Mucosa of rectum (tissue), 2 donors: Measurements from ENCODE around the gene VILL.

Source experiments
- H3K27ac ChIP-seq, 2 donors: one replicate each; pipeline ENCODE4 v1.7.0; 2013; ENCODE audit warnings: inconsistent platforms in 2 of 2, low read depth in 2 of 2, low read length in 2 of 2
- H3K27me3 ChIP-seq, 2 donors: one replicate each; pipeline ENCODE4 v1.7.0; 2013; ENCODE audit warnings: low read length in 2 of 2; ENCODE audit not compliant: control insufficient read depth in 2 of 2, insufficient read depth in 2 of 2
- H3K36me3 ChIP-seq, 2 donors: one replicate each; pipeline ENCODE4 v1.7.0; 2013; ENCODE audit warnings: low read length in 2 of 2; ENCODE audit not compliant: control insufficient read depth in 2 of 2, insufficient read depth in 2 of 2
- H3K4me1 ChIP-seq, 2 donors: one replicate each; pipeline ENCODE4 v1.7.0; 2013; ENCODE audit warnings: low read length in 2 of 2, mild to moderate bottlenecking in 1 of 2; ENCODE audit not compliant: control insufficient read depth in 2 of 2, insufficient read depth in 2 of 2
- H3K4me3 ChIP-seq, 2 donors: one replicate each; pipeline ENCODE4 v1.7.0; 2013; ENCODE audit warnings: low read length in 2 of 2
- H3K9ac ChIP-seq, 2 donors: one replicate each; pipeline ENCODE4 v1.7.0; 2013; ENCODE audit warnings: low read length in 2 of 2, low read depth in 1 of 2, mild to moderate bottlenecking in 1 of 2
- H3K9me3 ChIP-seq, 2 donors: one replicate each; pipeline ENCODE4 v1.7.0; 2013; ENCODE audit warnings: low read length in 2 of 2; ENCODE audit not compliant: control insufficient read depth in 2 of 2
- donor health status: healthy.
- donor health status: Normal muscosa, but diverticular disease.

VILL gene

DNA sequence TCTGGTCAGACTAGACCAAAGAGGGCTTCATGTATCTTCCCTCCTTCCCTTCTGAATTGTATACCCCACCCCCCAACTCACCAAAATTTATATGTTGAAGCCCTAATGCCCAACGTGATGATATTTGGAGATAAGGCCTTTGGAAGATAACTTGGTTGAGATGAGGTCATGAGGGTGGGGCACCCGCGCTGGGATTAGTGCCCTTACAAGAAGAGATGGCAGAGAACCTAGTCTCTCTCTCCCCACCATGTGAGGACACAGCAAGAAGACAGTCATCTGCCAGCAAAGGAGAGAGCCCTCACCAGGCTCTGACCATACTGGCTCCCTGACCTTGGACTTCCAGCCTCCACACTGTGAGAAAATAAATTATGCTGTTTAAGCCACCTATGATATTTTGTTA is 25.4 kb downstream of the VILL start:
- Histone ChIP-seq H3K27ac (peak overlapping the region; percentile 80 to 87), H3K9ac (peak overlapping the region; percentile 35 to 49), H3K4me3 (no peak overlapping the region), H3K9me3 (no peaks in the 10 kb centered on the region), H3K27me3 (no peaks in the 10 kb centered on the region), H3K36me3 (peaks cover 44 to 49% of the 10 kb centered on the region in 2 donors), H3K4me1 (peaks cover 10 to 24% of the 10 kb centered on the region in 2 donors)

DNA sequence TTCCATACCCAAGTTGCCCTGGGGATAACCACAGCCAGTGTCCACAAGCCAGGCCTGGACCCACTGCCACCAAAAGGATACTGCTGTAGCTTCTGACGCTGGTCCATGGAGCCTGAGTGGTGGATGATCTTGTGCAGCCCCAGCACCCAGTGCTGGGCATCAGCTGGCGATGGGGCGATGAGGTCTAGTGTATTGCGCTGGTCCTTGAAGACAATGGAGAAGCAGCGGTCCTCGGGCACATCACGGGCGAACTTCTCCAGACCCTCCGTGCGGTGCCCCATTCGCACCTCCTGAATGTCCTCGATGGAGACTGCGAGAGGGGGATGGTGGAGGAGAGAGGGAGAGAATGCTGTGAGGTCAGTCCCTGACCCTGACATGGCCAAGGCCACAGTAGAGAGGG is 25.8 kb downstream of the VILL start:
- peaks cover 43 to 44% of the 10 kb centered on the region in 2 donors for H3K36me3 ChIP-seq
- peaks cover 10 to 24% of the 10 kb centered on the region in 2 donors for H3K4me1 ChIP-seq
- peak overlapping the region; percentile 0 to 80 for H3K27ac ChIP-seq

DNA sequence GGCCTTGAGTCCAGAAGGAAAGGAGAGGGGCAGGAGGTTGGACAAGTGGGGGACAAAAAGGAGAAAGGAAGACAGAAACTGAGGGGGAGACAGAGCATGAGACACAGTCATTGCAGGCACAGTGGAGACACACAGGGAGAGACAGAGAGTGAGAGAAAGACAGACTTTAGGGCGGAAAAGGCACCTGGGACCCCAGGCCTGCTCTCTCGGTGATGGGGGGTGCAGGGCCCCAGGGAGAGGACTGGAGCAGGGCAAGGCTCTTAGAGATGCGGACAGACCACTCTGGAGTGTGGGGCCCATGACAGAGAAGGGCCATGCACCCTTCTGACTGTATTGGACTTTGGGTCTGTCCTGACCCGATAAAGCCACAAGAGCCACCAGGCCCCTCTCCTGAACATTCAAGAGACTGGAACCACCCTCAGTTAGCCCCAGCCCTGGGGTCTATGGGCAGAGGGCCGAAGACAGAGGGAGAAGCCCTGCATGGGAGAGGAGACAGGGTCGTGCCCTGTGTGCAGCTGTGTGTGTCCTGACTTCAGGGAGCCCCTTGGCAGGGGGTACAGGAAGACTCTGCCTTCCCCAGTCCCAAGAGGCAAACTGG is 26.4 kb downstream of the VILL start:
- Histone ChIP-seq H3K4me3 (no peak overlapping the region), H3K36me3 (peaks cover 41 to 43% of the 10 kb centered on the region in 2 donors), H3K27me3 (no peaks in the 10 kb centered on the region), H3K9me3 (no peaks in the 10 kb centered on the region), H3K27ac (no peak overlapping the region), H3K9ac (no peak overlapping the region), H3K4me1 (peaks cover 12 to 24% of the 10 kb centered on the region in 2 donors)

More for the DNA sequence above, 25.8 kb downstream of the VILL start:
- H3K9ac ChIP-seq = no peak overlapping the region
- no peaks in the 10 kb centered on the region for H3K27me3 ChIP-seq
- H3K9me3 ChIP-seq = no peaks in the 10 kb centered on the region
- no peak overlapping the region for H3K4me3 ChIP-seq

DNA sequence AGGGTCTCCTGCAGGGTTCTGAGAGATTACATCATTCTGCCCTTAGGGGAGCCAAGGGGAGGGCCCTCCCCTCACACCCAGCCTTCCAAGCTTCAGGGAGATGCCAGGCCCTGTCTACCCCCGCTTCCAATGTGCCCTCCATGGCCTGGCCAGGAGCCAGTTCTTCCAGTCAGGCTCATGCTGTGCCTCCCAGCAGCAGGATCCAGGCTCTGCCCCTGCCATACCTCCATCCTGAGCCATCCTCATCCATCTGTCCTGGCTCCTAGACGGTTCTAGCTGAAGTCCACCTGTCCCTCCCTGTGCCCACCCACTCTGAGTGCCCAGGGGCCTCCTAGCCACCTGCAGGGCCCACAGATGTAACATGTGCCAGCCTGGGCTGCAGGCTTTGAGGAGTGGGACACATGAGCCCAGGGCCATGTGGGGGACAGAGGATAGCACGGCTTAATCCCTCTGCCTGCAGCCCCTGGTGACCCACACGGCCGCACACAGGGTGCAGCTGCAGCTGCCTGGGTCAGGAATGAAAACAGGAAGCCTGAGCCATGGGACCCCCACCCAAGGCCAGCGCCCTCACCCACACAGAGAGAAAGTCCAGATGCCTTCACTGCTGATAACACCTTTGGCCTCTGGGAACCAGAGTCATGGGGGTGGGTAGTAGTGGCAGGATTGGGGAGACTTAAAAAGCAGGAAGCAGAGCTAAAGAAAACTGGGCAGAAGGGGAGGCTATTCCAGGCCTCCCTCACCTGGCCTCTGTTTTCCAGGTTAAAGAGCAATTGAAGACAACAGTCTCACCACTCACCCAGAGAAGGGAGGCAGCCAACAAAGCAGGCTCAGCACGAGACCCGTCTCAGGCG is 27.1 kb downstream of the VILL start:
- H3K9ac ChIP-seq = no peak overlapping the region
- H3K36me3 ChIP-seq = peaks cover 41 to 43% of the 10 kb centered on the region in 2 donors
- H3K4me3 ChIP-seq = no peak overlapping the region
- H3K9me3 ChIP-seq = no peaks in the 10 kb centered on the region
- peaks cover 12 to 24% of the 10 kb centered on the region in 2 donors for H3K4me1 ChIP-seq
- H3K27ac ChIP-seq = no peak overlapping the region
- H3K27me3 ChIP-seq = no peaks in the 10 kb centered on the region

DNA sequence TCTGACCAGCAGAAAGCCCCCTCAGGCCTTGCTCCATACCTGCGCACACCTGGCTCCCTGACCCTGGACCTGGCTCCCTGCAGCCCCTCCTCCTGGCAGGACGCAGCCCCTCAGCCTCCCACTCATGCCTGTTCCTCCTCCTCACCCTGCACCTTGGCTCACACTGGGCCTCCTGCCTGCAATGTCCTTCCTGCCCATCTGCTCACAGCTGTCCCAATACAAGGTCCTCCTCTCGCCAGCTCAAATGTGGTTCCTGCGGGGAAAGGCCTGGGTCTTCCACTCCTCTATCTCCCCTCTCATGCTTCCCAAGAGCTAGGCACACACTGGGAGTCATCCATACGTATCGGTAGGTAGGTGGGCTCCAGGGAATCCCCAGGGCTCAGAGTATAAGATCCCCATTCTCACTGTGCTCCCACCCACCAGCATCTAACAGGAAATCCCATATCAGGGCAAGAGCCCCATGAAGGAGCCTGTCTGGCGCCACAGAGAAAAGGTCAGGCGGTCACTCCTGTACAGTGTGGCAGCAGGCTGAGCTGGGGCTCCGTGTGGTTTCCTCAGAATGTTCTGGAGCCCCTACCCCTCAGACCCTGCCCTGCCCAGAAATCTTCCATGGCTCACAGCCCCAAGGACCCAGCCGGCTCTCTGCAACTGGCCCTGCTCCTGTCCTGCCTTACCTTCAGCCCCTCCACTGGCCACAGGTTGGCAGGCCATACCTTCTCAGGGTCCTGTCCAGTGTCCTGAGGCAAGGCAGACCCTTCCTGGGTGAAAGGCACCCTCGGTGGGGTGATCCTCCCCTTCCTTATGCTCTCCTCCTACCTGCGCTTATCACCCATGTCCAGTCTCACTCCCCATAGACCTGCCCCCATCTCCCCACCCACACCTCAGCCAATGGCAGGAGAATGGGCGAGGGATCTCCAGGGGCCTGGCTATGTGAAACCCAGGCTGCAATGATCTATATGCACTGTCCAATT is 28.0 kb downstream of the VILL start:
- Histone ChIP-seq H3K9ac (no peak overlapping the region), H3K27me3 (no peaks in the 10 kb centered on the region), H3K9me3 (no peaks in the 10 kb centered on the region), H3K27ac (no peak overlapping the region), H3K36me3 (peaks cover 41 to 43% of the 10 kb centered on the region in 2 donors), H3K4me3 (no peak overlapping the region), H3K4me1 (peaks cover 14 to 30% of the 10 kb centered on the region in 2 donors)

DNA sequence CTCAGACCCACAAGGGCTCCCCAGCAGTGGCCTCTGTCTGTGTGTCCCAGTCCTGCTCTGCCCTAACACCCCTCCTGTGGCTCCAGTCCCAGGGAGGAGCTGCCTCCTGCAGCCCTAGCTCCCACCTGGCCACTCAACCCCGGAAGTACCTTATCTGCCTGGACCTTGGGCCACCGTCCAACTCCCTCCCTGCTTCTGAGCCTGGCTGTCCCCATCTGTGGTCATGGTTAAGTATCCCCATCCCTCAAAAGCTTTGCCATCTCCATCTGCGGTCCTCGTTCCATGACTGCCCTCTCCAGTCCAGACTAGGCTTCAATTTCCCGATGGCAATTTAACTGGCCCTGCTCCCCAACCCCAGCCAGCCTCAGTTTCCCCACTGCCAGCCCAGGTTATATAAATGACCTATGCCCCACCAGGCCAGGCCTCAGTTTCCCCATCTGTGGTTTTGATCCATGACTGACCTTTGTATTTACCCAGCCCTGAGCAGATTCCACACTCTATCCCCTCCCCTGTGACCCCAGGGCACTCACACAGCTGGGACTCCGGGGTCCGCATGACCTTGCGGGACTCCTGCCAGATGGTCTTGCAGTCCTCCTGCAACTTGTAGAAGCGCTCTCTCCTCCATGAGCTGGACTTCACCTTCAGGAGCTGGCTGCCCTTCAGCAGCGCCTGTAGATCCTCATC is 29.2 kb downstream of the VILL start:
- Histone ChIP-seq H3K9me3 (no peaks in the 10 kb centered on the region), H3K36me3 (peaks cover 40 to 41% of the 10 kb centered on the region in 2 donors), H3K27ac (no peak overlapping the region), H3K4me3 (no peak overlapping the region), H3K4me1 (peaks cover 14 to 32% of the 10 kb centered on the region in 2 donors), H3K27me3 (no peaks in the 10 kb centered on the region), H3K9ac (peak overlapping the region in 1 of 2 donors; percentile 15)

DNA sequence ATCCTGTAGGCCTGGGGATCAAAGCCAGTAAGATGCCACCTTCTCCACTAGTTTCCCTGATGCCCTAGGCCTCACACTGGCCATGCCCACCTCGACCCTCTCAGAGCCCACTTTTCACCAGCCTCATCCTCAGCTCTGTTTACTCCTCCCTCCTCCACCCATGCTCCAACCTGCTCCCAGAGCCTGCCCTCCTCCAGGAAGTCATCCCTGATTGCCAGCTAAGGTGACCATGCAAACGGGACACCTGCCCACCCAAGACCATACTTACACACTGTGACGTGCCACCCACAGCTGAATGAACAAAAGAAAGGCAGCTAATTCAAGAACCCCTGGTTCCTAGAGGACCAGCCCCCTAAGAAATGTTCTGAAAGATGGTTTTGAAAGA is 29.7 kb downstream of the VILL start:
- H3K36me3 ChIP-seq = peaks cover 37 to 41% of the 10 kb centered on the region in 2 donors
- no peaks in the 10 kb centered on the region for H3K9me3 ChIP-seq
- H3K4me1 ChIP-seq = peaks cover 16 to 30% of the 10 kb centered on the region in 2 donors
- H3K9ac ChIP-seq = no peak overlapping the region
- H3K27ac ChIP-seq = no peak overlapping the region
- no peak overlapping the region for H3K4me3 ChIP-seq
- H3K27me3 ChIP-seq = no peaks in the 10 kb centered on the region

DNA sequence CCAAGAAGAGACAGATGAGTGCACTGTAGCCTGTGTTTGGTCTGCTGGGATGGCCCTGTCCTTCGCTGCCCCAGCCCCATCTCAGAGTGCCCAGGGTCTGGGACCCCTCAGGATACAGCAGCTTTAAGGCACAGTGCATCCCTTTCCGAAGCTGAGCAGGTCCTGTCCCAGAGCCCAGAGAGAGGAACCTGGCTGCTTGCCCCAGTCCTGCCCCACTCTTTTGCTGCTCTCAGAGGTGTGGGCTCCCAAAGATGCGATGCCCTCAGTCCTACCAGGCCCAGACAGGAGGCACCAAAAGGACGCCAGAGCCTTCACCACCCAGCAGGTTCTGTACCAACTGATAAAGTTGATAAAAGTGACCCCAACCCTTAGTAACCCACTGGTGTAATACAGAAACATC is 30.6 kb downstream of the VILL start:
- Histone ChIP-seq H3K9ac (no peak overlapping the region), H3K27ac (no peak overlapping the region), H3K36me3 (peaks cover 29 to 33% of the 10 kb centered on the region in 2 donors), H3K27me3 (no peaks in the 10 kb centered on the region), H3K4me3 (no peak overlapping the region), H3K4me1 (peaks cover 11 to 30% of the 10 kb centered on the region in 2 donors), H3K9me3 (no peaks in the 10 kb centered on the region)

DNA sequence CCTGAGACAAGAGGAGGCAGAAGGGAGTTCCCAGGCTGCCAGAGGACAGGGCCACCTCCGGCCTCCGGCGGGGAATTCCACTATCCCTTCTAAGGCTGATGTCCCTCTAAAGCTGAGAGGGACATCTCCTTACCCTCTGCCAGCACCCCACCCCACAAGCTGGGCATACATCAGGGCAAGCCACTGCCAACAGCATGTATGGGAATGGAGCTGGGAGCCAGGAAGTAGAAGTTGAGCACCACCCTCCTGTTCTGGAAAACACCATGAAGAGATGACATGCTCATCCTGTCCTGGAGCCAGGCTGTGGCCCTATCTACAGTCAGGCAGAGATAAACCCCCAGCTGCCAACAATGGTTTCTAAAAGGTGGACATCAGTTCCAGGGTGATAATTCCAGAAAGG is 31.7 kb downstream of the VILL start:
- H3K9me3 ChIP-seq = no peaks in the 10 kb centered on the region
- H3K4me1 ChIP-seq = peaks cover 11 to 27% of the 10 kb centered on the region in 2 donors
- H3K27me3 ChIP-seq = no peaks in the 10 kb centered on the region
- H3K9ac ChIP-seq = no peak overlapping the region
- H3K27ac ChIP-seq = no peak overlapping the region
- H3K36me3 ChIP-seq = peaks cover 19 to 22% of the 10 kb centered on the region in 2 donors
- no peak overlapping the region for H3K4me3 ChIP-seq
